GM20431 (cell line): ENCODE results near the gene URGCP.

Experiments used
- in situ Hi-C: fragments of 300-500 bp; cut with MseI, MboI; formaldehyde crosslinking; loops from one replicate; pipeline ENCODE4 v1.15.0; 2020; ENCODE audit warnings: low sequenced_read_pairs; ENCODE audit not compliant: unreplicated experiment

The URGCP gene

GRCh38 chr7:43876976-43877745 lies 29.2 kb downstream of the URGCP start:
- in situ Hi-C loops = no loop called here

DNA sequence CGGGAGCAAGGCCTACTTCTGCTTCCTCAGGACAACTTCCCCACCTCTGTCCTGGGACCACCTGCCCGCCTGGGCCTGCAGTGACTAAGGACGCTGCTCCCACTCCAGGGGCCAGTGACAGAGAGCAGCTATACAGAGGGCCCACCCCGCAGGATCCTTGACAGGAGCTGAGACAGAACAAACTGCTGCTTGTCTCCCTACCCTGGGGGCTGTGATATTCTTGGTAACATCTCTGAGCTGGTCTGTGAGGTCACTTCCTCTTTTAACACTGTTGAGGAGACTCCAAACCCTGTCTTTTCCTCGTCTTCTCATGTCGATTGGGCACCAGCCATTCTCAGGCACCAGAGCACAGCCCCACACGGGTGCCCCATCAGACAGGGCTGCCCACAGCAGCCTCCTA lies 30.2 kb downstream of the URGCP start:
- in situ Hi-C loops = no loop called here

GRCh38 chr7:43873300-43873699 lies 33.1 kb downstream of the URGCP start:
- in situ Hi-C loops = no loop called here

DNA sequence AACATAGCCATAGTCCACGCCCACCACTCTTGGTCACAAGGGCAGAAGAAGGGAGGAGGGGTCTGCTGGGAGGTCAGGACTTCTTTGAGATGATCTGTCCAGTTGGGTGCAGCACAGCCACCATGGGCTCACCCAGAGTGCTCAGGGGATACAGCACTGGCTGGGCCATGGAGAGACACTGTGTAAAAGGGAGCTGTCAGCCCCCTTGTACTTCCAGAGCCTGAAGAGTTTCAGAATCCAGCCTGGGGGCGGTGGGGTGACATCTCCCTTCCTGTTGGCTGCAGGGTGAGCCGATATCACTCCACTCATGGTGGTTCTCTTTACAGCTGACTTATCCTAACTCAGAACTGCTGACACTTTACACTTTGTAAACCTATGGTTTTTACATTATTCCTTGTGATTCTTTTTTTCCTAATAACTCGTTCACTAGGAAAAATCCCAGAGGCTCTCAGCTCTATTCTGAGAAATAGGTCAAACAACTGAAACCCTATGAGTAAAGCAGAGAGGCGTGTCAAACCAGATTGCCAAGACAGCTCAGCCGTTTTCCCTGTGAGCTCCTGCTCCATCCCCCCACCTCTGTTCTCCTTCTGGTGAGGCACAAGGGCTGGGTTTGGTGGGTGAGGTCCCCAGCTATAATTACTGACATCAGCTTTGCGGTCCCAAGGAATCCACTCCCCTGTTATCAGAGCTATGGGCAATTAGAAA lies 33.8 kb downstream of the URGCP start:
- in situ Hi-C loops = no loop called here

- in situ Hi-C loops = no loop called here
Observed at GRCh38 chr7:43871064-43871463, 35.3 kb downstream of the URGCP start.

- in situ Hi-C loops = no loop called here
Observed at GRCh38 chr7:43870316-43870715, 36.1 kb downstream of the URGCP start.

GRCh38 chr7:43869867-43870240 lies 36.5 kb downstream of the URGCP start:
- in situ Hi-C loops = no loop called here

GRCh38 chr7:43869006-43869866 lies 37.2 kb downstream of the URGCP start, which contains the start of gene MRPS24:
Gene MRPS24, minus strand, starts transcription at chr7:43869517. Its CDS starts 22 bp downstream, at chr7:43869495.
- in situ Hi-C loops = no loop called here

DNA sequence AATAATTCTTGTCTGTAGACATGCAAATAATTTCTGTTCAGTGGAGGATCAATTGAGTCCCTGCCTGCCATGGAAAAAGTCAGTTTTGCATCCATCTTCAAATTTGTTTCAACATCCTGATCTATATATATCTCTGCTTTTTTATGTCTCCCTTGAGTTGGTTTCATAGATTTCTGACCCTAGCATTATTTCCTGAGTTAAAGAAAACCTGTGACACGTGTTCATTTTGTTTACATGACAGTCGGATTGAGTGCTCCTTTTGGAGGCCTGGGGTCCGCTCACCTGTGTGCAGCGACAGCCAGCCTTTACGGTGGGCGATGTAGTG lies 37.8 kb downstream of the URGCP start:
- in situ Hi-C loops = no loop called here

DNA sequence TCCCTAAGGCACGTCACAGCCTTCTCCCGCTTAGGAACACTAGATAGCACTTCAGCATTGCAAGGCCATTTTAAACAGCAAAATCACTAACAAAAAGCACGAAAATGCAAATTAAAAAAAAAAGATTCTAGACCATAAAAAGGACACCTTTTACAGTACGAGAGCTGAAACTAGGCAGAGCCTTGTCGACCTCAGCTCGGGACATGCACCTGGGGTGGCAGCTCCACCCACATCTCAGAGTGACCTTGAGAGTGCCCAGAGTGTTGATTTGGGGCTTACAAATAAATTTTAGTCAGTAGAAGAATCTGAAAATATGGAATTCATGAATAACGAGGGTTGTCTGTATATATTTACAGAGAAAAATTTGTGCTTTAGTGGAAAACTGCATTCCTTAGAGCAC lies 38.2 kb downstream of the URGCP start:
- in situ Hi-C loops = no loop called here

DNA sequence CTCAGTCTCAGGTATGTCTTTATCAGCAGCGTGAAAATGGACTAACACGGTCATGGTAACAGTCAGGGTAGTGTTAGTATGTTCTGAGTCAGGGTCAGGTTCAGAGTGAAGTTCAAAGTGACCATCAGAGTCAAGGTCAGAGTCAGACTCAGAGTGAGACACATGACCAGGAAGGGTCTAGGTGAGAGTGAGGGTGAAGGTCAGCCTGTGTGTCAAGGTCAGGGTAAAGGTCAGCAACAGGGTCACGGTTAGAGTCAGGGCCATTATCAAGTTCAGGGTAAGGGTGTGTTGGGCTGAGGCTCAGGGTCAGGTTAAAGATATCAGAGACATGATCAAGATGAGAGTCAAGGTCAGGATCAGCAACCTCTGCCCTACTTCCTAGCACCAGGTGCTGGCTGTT lies 41.1 kb downstream of the URGCP start:
- in situ Hi-C loops = no loop called here

DNA sequence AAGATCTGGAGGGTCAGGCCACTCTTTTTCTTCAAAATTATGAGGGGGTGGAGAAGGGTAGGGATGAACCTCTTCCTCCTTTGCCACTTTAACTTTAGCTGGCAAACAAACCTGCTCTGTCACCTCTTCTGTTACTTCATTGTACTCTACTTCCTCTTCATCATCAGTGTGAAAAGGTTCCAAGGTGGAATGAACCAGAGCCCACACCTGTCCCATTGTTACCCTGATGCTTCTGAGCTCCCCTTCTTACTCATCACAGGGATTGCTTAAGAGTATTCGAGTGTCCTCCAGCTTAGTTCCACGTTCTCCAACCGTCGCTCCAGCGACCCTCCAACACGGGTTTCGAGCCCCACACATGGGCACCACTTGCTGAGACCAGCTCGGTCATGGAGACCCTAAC lies 42.3 kb downstream of the URGCP start:
- in situ Hi-C loops = no loop called here

DNA sequence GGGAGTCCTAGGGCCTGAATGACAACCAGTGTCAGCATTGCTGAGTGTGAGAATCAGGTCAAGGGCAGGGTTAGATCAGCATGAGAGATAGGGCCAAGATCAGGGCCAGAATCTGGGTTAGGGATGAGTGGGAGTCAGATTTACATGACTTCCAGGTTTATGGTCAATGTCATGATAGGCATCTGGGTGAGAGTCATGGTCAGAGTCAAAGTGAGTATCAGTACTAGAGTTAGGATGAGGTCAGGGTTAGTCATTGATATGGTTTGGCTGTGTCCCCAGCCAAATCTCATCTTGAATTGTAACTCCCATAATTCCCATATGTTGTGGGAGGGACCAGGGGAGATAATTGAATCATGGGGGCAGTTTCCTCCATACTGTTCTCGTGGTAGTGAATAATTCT lies 49.4 kb downstream of the URGCP start:
- in situ Hi-C loops = no loop called here

GRCh38 chr7:43856316-43856715 lies 50.1 kb downstream of the URGCP start:
- in situ Hi-C loops = no loop called here

- in situ Hi-C loops = no loop called here
Observed at GRCh38 chr7:43855176-43855575, 51.2 kb downstream of the URGCP start.

DNA sequence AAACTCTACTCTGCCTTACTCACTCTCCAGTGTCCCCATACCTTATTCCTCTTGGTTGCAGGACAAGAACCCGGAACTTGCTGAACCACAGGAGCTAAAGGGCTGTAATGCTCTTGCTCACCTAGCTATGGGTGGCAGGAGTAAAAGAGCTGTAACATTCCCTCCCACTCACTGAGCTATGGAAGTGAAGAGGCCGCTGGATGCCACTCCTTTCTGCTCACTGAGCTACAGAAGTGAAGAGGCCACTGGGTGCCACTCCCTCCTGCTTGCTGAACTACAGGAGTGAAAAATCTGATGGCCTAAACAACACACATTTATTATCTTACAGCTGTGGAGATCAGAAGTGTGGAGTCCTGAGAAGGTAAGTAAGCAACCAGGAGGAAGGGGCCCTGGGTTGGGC lies 54.6 kb downstream of the URGCP start:
- in situ Hi-C loops = no loop called here

DNA sequence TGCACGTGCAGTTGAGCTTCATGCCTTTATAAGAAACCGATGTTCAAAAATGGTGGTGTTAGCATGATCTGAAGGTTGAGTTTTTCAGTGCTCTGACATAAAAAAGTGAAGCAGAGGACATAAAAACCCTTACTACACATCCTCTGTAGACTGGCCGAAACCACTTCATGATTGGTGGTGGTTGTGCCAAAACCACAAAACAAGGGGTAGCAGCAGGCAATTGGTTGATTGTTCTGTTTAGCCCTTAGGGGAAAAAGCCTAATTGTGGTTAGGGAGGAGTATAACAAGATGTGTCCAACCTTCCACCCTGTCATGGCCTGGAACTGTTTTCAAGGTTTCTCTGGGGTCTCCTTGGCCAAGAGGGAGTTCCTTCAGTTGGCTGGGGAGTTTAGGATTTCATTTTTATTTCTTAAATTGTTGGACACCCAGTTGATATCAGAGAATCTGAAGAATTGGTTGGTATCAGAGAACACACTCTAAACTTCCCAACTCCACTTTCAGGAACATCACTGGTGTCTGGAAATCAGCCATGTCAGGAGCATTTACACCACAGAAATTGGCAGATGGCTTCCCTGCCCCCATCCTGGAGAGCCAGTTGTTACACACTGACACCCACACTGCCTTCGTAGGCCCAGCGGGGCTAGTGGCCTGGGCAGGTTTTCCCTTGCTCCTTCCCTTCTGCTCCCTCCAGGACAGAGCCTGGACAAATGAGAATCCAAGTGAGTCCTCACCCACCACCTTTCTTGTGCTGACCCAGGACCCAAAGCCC lies 55.9 kb downstream of the URGCP start:
- in situ Hi-C loops = no loop called here

DNA sequence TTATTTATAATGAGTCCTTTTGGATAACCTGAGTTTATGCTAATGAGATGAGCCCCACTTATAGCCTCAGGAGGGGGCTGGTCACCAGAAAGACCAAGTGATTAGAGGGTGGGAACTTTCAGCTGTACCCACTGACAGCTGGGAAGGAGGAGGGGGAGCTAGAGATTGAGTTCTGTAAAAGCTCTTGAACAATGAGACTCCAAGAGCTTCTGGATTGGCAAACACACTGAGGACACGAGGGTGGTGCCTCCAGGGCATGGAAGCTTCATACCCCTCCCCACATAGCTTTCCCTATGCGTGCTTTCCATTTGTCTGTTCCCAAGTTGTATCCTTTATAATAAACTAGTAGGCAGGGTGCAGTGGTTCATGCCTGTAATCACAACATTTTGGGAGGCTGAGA lies 57.3 kb downstream of the URGCP start:
- in situ Hi-C loops = loop anchor here (25.0 kb wide), 3 partner anchors 137 to 912 kb away; partner anchors contain the start of genes MRPL32 and PSMA2

DNA sequence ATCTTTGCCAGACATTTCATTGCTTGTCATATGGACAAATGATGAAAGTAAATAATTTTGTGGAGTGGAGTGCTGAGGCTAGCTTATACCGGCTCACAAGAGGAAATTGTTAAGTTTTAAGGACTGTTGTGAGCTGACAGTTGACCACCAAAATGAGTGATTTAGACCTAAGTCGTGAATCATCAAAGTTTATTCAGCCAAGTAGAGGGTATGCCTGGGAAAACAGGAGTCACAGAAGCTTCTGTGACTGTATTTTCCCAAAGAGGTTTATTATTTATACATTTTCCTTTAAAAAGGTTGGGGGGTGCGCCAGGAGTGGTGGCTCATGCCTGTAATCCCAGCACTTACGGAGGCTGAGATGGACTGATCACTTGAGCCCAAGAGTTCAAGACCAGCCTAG lies 58.9 kb downstream of the URGCP start:
- in situ Hi-C loops = loop anchor here (25.0 kb wide), 3 partner anchors 135 to 910 kb away; partner anchors contain the start of genes MRPL32 and PSMA2

- in situ Hi-C loops = loop anchor here (25.0 kb wide), 3 partner anchors 132 to 907 kb away; partner anchors contain the start of genes MRPL32 and PSMA2
Observed at GRCh38 chr7:43844662-43845061, 61.7 kb downstream of the URGCP start.
